B cell (primary cell): ENCODE data around the gene ECI1. TPM values are rescaled to one million over a fixed set of nuclear protein-coding genes. Genes with fewer than 3 reads are reported as not detected.

ENCODE experiments used
- ATAC-seq: fragments of 200-7000 bp; cut with Tn5 transposase; one replicate; pipeline ENCODE4 v1.10.0; 2021; ENCODE audit warnings: low read depth, mild to moderate bottlenecking, moderate number of reproducible peaks, moderate library complexity
- CTCF ChIA-PET: fragments of 350-600 bp; sonication (Branson Sonifier 250); formaldehyde crosslinking; loops from one replicate; lab custom pipeline; 2021; ENCODE audit warnings: antibody characterized with exemption, inconsistent platforms; lab: Charles Lee
- POLR2A ChIA-PET: fragments of 350-600 bp; sonication (Branson Sonifier 250); formaldehyde crosslinking; loops from one replicate; lab custom pipeline; 2021; ENCODE audit warnings: antibody characterized with exemption; lab: Charles Lee
- DNase-seq: peaks from one replicate; pipeline ENCODE4 v3.0.0; 2013
- H2AFZ ChIP-seq: 2 replicates; pipeline ENCODE4 v1.6.1; 2012; ENCODE audit warnings: mild to moderate bottlenecking, low read depth, low read length; ENCODE audit not compliant: insufficient read depth, poor library complexity, severe bottlenecking
- H3K27ac ChIP-seq, 2 donors: 1 replicate in 1 of 2; 2 replicates in 1 of 2; pipeline ENCODE4 v1.5.1; 2012 to 2013; ENCODE audit warnings: low read length in 2 of 2, mild to moderate bottlenecking in 2 of 2, moderate library complexity in 1 of 2
- H3K27me3 ChIP-seq, 4 experiments: fragments of 200-600 bp in 1 of 4; sonication (generic) in 1 of 4; replicated peaks in 1 of 4; 1 replicate in 2 of 4; 2 replicates in 2 of 4; pipeline versions ENCODE4 v1.6.1 to v1.7.0; 2013 to 2016; ENCODE audit warnings: low read length in 3 of 4, mild to moderate bottlenecking in 2 of 4, mixed read lengths in 1 of 4, moderate library complexity in 1 of 4; ENCODE audit not compliant: insufficient read depth in 4 of 4, control insufficient read depth in 3 of 4; ENCODE audit errors: control extremely low read depth in 1 of 4
- H3K36me3 ChIP-seq, 2 experiments: replicated peaks in 1 of 2; 1 replicate in 1 of 2; 2 replicates in 1 of 2; pipeline versions ENCODE4 v1.6.1 to v1.7.1; 2013; ENCODE audit warnings: low read length in 1 of 2; ENCODE audit not compliant: insufficient read depth in 2 of 2, control insufficient read depth in 1 of 2; ENCODE audit errors: control extremely low read depth in 1 of 2, extremely low read depth in 1 of 2
- H3K4me1 ChIP-seq, 2 donors: fragments of 200-600 bp in 1 of 2; sonication (generic) in 1 of 2; 1 replicate in 1 of 2; 2 replicates in 1 of 2; pipeline versions ENCODE4 v1.5.1 to v1.6.1; 2013 to 2017; ENCODE audit warnings: low read length in 2 of 2; ENCODE audit not compliant: control insufficient read depth in 2 of 2, insufficient read depth in 2 of 2
- H3K4me2 ChIP-seq: replicated peaks from 2 replicates; pipeline ENCODE3; 2012; ENCODE audit warnings: mild to moderate bottlenecking, low read depth, low read length; ENCODE audit not compliant: poor library complexity, severe bottlenecking
- H3K4me3 ChIP-seq, 5 experiments: fragments of 200-600 bp in 1 of 5; sonication (generic) in 1 of 5; 1 replicate in 3 of 5; 2 replicates in 2 of 5; pipeline versions ENCODE4 v1.5.1 to v1.7.0; 2011 to 2016; ENCODE audit warnings: low read length in 4 of 5, mild to moderate bottlenecking in 4 of 5, low read depth in 2 of 5, control low read depth in 1 of 5, moderate library complexity in 1 of 5; ENCODE audit not compliant: insufficient read depth in 1 of 5; ENCODE audit errors: control extremely low read depth in 1 of 5, extremely low read depth in 1 of 5
- H3K79me2 ChIP-seq: fragments of 200-600 bp; sonication (generic); one replicate; pipeline ENCODE4 v1.6.0; 2016; ENCODE audit warnings: low read length; ENCODE audit not compliant: control insufficient read depth, insufficient read depth
- H3K9ac ChIP-seq: fragments of 200-600 bp; sonication (generic); 2 replicates; pipeline ENCODE4 v1.6.1; 2017; ENCODE audit warnings: mild to moderate bottlenecking, low read length, moderate library complexity
- H3K9me3 ChIP-seq, 3 donors: one replicate each; pipeline versions ENCODE4 v1.6.1 to v1.7.1; 2013; ENCODE audit warnings: low read length in 2 of 3; ENCODE audit not compliant: control insufficient read depth in 2 of 3, insufficient read depth in 1 of 3; ENCODE audit errors: control extremely low read depth in 1 of 3
- H4K20me1 ChIP-seq: 2 replicates; pipeline ENCODE4 v1.6.0; 2012; ENCODE audit warnings: mild to moderate bottlenecking, low read length; ENCODE audit not compliant: insufficient read depth, control insufficient read depth, poor library complexity, severe bottlenecking
- H3K27ac Mint-ChIP-seq: one replicate; pipeline ENCODE4 v1.8.0; 2021; ENCODE audit warnings: mixed read lengths
- H3K27me3 Mint-ChIP-seq: one replicate; pipeline ENCODE4 v1.8.0; 2021; ENCODE audit warnings: mixed read lengths
- H3K4me1 Mint-ChIP-seq: one replicate; pipeline ENCODE4 v1.8.0; 2021; ENCODE audit warnings: mixed read lengths
- H3K4me3 Mint-ChIP-seq: one replicate; pipeline ENCODE4 v1.8.0; 2021; ENCODE audit warnings: mixed read lengths
- H3K9me3 Mint-ChIP-seq: one replicate; pipeline ENCODE4 v1.8.0; 2022; ENCODE audit warnings: mixed read lengths; ENCODE audit not compliant: insufficient read depth
- CTCF ChIP-seq: fragments of 200-600 bp; IDR thresholded peaks from one replicate; pipeline ENCODE4 v1.8.0; 2022; ENCODE audit warnings: antibody characterized with exemption, mild to moderate bottlenecking
- EZH2 ChIP-seq: IDR thresholded peaks from 2 replicates; pipeline ENCODE4 v1.6.1; 2012; ENCODE audit warnings: borderline replicate concordance, low read depth, mild to moderate bottlenecking, moderate library complexity, low read length; ENCODE audit not compliant: insufficient read depth, poor library complexity, severe bottlenecking
- WGBS: methylation state at CpG from one replicate; pipeline ENCODE4 v1.1.5; 2013; ENCODE audit warnings: missing lambda C conversion rate; ENCODE audit not compliant: insufficient coverage; 5-methylcytosine and 5-hydroxymethylcytosine counted together
- intact Hi-C: fragments of 100-400 bp; cut with micrococcal nuclease; formaldehyde crosslinking; loops from one replicate; pipeline ENCODE4 v1.10.0; 2022
- polyA plus RNA-seq: library from polyadenylated mRNA; depleted of rRNA; stranded (reverse); fragments of >200 nt; gene quantifications from 2 replicates; pipeline ENCODE4 v1.2.3, GENCODE V29; 2012
- total RNA-seq, 2 donors: library from RNA; stranded (reverse); fragments of 120-200 nt in 1 of 2; gene quantifications; 1 replicate in 1 of 2; 2 replicates in 1 of 2; pipeline versions ENCODE4 v1.2.3 to v1.2.4, GENCODE V29; 2013 to 2022

The ECI1 gene
- total and polyA plus RNA-seq, 2 donors (not counting 1 experiment from before 2014, with no cell fraction given): 34.3 to 38.4 TPM

GRCh38 chr16:2270588-2271470, 19.4 kb upstream of the ECI1 start:
- peaks cover 40% of the 10 kb centered on the region for H3K79me2 ChIP-seq
- peaks cover 17 to 24% of the 10 kb centered on the region in 2 donors for H3K4me1 ChIP-seq
- H3K36me3 ChIP-seq: peaks cover 0 to 2% of the 10 kb centered on the region in 2 experiments
- peaks cover 33% of the 10 kb centered on the region for H3K4me1 Mint-ChIP-seq
- H3K4me3 Mint-ChIP-seq: no peak overlapping the region
- H3K4me2 ChIP-seq: no peak overlapping the region
- H3K9me3 Mint-ChIP-seq: no peaks in the 10 kb centered on the region
- POLR2A ChIA-PET: interaction anchor here (0.5 to 1.6 kb wide), 3 partner anchors 20 to 200 kb away, joined by 3 to 4 read pairs (median 3); partner anchors contain the start of gene ECI1
- no peak overlapping the region for H3K27ac ChIP-seq
- TF ChIP-seq EZH2 (no peak), CTCF (no peak)
- no peak overlapping the region for H3K4me3 ChIP-seq
- peaks cover 23% of the 10 kb centered on the region for H4K20me1 ChIP-seq
- intact Hi-C loops: no loop called here
- no peak for ATAC-seq
- no peaks in the 10 kb centered on the region for H3K27me3 Mint-ChIP-seq
- 85% methylated on average over 15 of the region's 15 CpGs for WGBS
- no peak overlapping the region for H3K9ac ChIP-seq
- no peak overlapping the region for H3K27ac Mint-ChIP-seq
- H3K9me3 ChIP-seq: no peaks in the 10 kb centered on the region
- CTCF ChIA-PET: interaction anchor here (1.7 to 2.6 kb wide), 2 partner anchors 19 to 76 kb away, joined by 6 to 10 read pairs; partner anchors contain the start of gene ECI1
- DNase-seq: no peak
- H3K27me3 ChIP-seq: no peaks in the 10 kb centered on the region
- no peak overlapping the region for H2AFZ ChIP-seq

- no peak for DNase-seq
- peaks cover 47% of the 10 kb centered on the region for H3K79me2 ChIP-seq
Observed at GRCh38 chr16:2270070-2270462, 18.7 kb upstream of the ECI1 start.

More at GRCh38 chr16:2270070-2270462, 18.7 kb upstream of the ECI1 start:
- no peak overlapping the region for H3K9ac ChIP-seq
- H3K4me1 Mint-ChIP-seq: peaks cover 39% of the 10 kb centered on the region
- peaks cover 29% of the 10 kb centered on the region for H4K20me1 ChIP-seq
- peaks cover 0 to 5% of the 10 kb centered on the region in 2 experiments for H3K36me3 ChIP-seq
- no peaks in the 10 kb centered on the region for H3K27me3 ChIP-seq
- no peak overlapping the region for H3K4me3 ChIP-seq
- no peak overlapping the region for H3K27ac ChIP-seq
- H3K9me3 Mint-ChIP-seq: no peaks in the 10 kb centered on the region
- H3K27ac Mint-ChIP-seq: no peak overlapping the region
- no peaks in the 10 kb centered on the region for H3K27me3 Mint-ChIP-seq
- H2AFZ ChIP-seq: no peak overlapping the region
- ChIA-PET POLR2A (interaction anchor here (0.5 to 1.6 kb wide), 2 partner anchors 19 to 43 kb away, joined by 3 to 4 read pairs; partner anchors contain the start of gene ECI1), CTCF (interaction anchor here (1.7 to 2.6 kb wide), 2 partner anchors 19 to 75 kb away, joined by 6 to 10 read pairs; partner anchors contain the start of gene ECI1)
- no peaks in the 10 kb centered on the region for H3K9me3 ChIP-seq
- peak overlapping the region; percentile 96 for H3K4me3 Mint-ChIP-seq
- WGBS: 87% methylated on average over 7 of the region's 9 CpGs
- peaks cover 18 to 26% of the 10 kb centered on the region in 2 donors for H3K4me1 ChIP-seq
- no peak for ATAC-seq
- H3K4me2 ChIP-seq: no peak overlapping the region
- TF ChIP-seq CTCF (no peak), EZH2 (no peak)
- intact Hi-C loops: no loop called here
